Activated CD4-positive, alpha-beta T cell treated with anti-CD3 and anti-CD28 coated beads, Interleukin-2, amount 10 ng/mL, durations not matched to agents 7 days and 5 days (primary cell): ENCODE measurements around the gene CRYM. TPM values are rescaled to one million over a fixed set of nuclear protein-coding genes. Genes with fewer than 3 reads are reported as not detected.
"Not testable (repeated sequence)": the region's sequence is repeated elsewhere in the genome, so short reads cannot be mapped to it uniquely, and the experiment has no call there.

Experiments used
- CTCF ChIA-PET: fragments of 350-600 bp; sonication (Branson Sonifier 250); formaldehyde crosslinking; loops from one replicate; lab custom pipeline; 2021; ENCODE audit warnings: antibody characterized with exemption; lab: Charles Lee
- POLR2A ChIA-PET: fragments of 350-600 bp; sonication (Branson Sonifier 250); formaldehyde crosslinking; loops from one replicate; lab custom pipeline; 2021; ENCODE audit warnings: antibody characterized with exemption; lab: Charles Lee
- DNase-seq: peaks from one replicate; pipeline ENCODE4 v3.0.0-alpha.2; 2020
- H3K27ac Mint-ChIP-seq: one replicate; pipeline ENCODE4 v1.8.0; 2021; ENCODE audit warnings: mild to moderate bottlenecking, moderate library complexity, mixed read lengths
- H3K27me3 Mint-ChIP-seq: one replicate; pipeline ENCODE4 v1.8.0; 2021; ENCODE audit warnings: mixed read lengths
- H3K36me3 Mint-ChIP-seq: one replicate; pipeline ENCODE4 v1.8.0; 2021; ENCODE audit warnings: low read depth, mixed read lengths
- H3K4me1 Mint-ChIP-seq: one replicate; pipeline ENCODE4 v1.8.0; 2021; ENCODE audit warnings: mixed read lengths
- H3K4me3 Mint-ChIP-seq: one replicate; pipeline ENCODE4 v1.8.0; 2021; ENCODE audit warnings: mild to moderate bottlenecking, moderate library complexity, mixed read lengths
- H3K9me3 Mint-ChIP-seq: one replicate; pipeline ENCODE4 v1.8.0; 2021; ENCODE audit warnings: mixed read lengths
- total RNA-seq, 2 experiments: library from RNA; stranded (reverse); gene quantifications; one replicate each; pipeline ENCODE4 v1.2.3, GENCODE V29; 2021

The CRYM gene
- not detected for total RNA-seq

DNA sequence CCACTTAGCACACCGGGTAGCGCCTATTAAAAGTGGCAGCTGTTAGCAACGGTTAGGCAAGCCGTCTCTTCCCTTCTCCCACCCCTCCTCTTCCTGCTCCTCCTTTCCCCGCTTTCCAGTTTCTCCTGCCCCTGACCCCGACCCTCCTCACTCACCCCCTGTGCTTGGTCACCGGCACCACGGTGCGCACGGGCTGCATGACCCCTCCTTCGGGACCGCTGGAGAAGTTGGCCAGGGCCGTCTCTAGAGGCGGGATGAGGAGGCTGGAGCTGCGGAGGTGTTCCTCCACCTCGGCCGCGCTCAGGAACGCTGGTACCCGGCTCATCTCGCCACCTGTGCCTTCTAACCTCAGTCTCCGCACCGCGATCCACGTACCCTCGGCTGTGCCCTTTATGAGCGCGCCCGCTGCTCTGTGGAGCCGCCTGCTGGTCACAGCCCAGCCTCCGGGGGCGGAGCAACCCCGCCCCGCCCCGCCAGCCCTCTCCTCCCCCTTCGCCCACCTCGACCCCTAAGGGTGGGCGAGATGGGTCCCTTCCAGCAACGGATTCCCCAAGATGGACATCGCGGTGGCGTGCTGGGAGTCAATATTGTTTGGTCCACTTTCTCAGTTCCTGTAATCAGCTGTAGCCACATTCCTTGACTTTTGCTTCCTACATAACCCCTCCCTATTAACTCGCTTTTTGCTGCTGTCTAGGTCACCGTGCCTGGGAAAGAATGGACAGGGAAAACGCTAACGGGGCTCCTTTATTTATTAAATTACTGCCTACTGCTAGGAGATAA is at the start of gene CRYM:
Gene CRYM (minus strand): TSS at position 364 of the 780 bp plus-strand sequence. CDS start 39 bp downstream, at position 325.
- DNase-seq, result peak; percentile 41
- CTCF ChIA-PET, result interaction anchor here (0.9 to 1.3 kb wide), 3 partner anchors 10 to 1095 kb away, joined by 3 to 4 read pairs (median 3); no protein-coding TSS in a partner anchor
- Mint-ChIP-seq H3K27ac (no peak within 1 kb of the TSS), H3K27me3 (peaks cover 71% of the 10 kb centered on the region), H3K4me1 (peaks cover 3% of the 10 kb centered on the region), H3K9me3 (no peaks in the 10 kb centered on the region), H3K4me3 (no peak within 1 kb of the TSS), H3K36me3 (no peaks in the 10 kb centered on the region)
- POLR2A ChIA-PET, result no interaction called here

GRCh38 chr16:21327046-21327445 is 49.0 kb upstream of the CRYM start:
- peaks cover 12% of the 10 kb centered on the region for H3K9me3 Mint-ChIP-seq
- ChIA-PET POLR2A (no interaction called here), CTCF (no interaction called here)
- H3K27me3 Mint-ChIP-seq, result peaks cover 13% of the 10 kb centered on the region
- no peak for DNase-seq
- H3K36me3 Mint-ChIP-seq, result no peaks in the 10 kb centered on the region
- no peak overlapping the region for H3K27ac Mint-ChIP-seq
- no peak overlapping the region for H3K4me3 Mint-ChIP-seq
- no peaks in the 10 kb centered on the region for H3K4me1 Mint-ChIP-seq

DNA sequence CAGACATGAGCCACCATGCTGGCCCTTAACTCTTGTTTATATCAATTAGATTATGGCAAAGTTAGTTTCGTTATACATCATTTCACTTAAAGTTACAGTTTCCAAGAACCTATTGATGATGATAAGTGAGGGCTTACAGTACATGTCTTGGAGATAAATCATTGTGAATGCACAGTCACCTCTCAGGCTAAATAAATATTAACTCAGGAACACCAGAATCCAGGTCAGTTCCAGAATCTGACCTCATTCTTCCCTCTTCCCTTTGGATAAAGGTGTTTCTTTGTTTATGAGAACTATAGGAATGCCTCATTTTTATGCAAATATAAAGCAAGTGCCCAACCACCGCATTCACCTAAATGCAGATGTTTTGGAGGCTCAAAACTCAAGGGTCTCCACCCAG is 48.4 kb upstream of the CRYM start:
- Mint-ChIP-seq H3K9me3 (peaks cover 12% of the 10 kb centered on the region), H3K36me3 (no peaks in the 10 kb centered on the region), H3K4me3 (no peak overlapping the region), H3K4me1 (no peaks in the 10 kb centered on the region), H3K27me3 (peaks cover 10% of the 10 kb centered on the region), H3K27ac (no peak overlapping the region)
- DNase-seq, result no peak
- ChIA-PET CTCF (interaction anchor here (0.6 kb wide), 1 partner anchor 128 kb away, joined by 3 read pairs; no protein-coding TSS in a partner anchor), POLR2A (no interaction called here)

DNA sequence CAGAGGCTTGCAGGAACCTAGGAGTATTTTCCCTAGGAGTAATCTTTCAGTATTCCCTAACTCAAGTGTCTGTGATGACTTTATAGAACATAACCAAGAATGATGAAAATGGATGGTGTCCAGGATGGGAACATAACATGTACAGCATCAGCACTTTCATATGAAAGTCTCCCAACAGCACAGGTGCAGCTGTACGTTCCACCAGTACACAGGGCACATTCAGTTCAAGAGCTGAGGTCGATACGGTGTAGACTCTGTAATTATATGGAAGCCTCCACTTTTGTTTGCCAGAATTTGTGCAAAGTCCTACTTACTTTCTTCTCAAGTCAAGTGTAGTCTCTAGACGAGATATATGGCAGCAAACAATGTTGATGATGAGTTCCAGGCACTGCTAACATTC is 46.2 kb upstream of the CRYM start:
- Mint-ChIP-seq H3K27me3 (peaks cover 7% of the 10 kb centered on the region), H3K36me3 (no peaks in the 10 kb centered on the region), H3K27ac (no peak overlapping the region), H3K9me3 (peaks cover 10% of the 10 kb centered on the region), H3K4me3 (no peak overlapping the region), H3K4me1 (no peaks in the 10 kb centered on the region)
- CTCF ChIA-PET, result no interaction called here
- POLR2A ChIA-PET, result no interaction called here
- DNase-seq, result no peak

- H3K9me3 Mint-ChIP-seq, POLR2A ChIA-PET, H3K4me1 Mint-ChIP-seq, CTCF ChIA-PET, H3K36me3 Mint-ChIP-seq, H3K27me3 Mint-ChIP-seq, H3K27ac Mint-ChIP-seq, H3K4me3 Mint-ChIP-seq, DNase-seq: not testable (repeated sequence)
Measured at GRCh38 chr16:21322251-21322650, 44.2 kb upstream of the CRYM start.

DNA sequence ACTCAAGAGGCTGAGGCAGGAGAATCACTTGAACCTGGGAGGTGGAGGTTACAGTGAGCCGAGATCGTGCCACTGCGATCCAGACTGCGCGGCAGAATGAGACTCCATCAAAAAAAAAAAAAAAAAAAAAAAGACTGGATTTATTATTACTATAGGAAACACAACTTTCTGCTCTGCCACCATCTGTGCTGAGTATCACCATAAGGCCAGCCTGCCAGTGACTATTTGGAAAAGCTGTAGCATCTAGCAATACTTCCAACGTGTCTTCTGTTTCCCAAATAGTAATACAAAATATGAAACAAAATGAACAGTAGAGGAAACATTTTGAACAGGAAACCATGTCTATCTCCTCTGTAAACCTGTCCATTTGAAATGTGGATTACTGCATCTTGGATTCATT is 43.6 kb upstream of the CRYM start:
- Mint-ChIP-seq H3K27ac (no peak overlapping the region), H3K27me3 (peaks cover 4% of the 10 kb centered on the region), H3K4me3 (no peak overlapping the region), H3K9me3 (no peaks in the 10 kb centered on the region), H3K36me3 (no peaks in the 10 kb centered on the region), H3K4me1 (no peaks in the 10 kb centered on the region)
- DNase-seq, result no peak
- ChIA-PET POLR2A (no interaction called here), CTCF (no interaction called here)

- Mint-ChIP-seq H3K9me3 (no peaks in the 10 kb centered on the region), H3K27me3 (peaks cover 13% of the 10 kb centered on the region), H3K4me1 (no peaks in the 10 kb centered on the region), H3K4me3 (no peak overlapping the region), H3K36me3 (no peaks in the 10 kb centered on the region), H3K27ac (no peak overlapping the region)
- ChIA-PET POLR2A (no interaction called here), CTCF (interaction anchor here (0.6 kb wide), 1 partner anchor 30 kb away, joined by 3 read pairs; no protein-coding TSS in a partner anchor)
- no peak for DNase-seq
Measured at GRCh38 chr16:21314339-21314738, 36.2 kb upstream of the CRYM start.

DNA sequence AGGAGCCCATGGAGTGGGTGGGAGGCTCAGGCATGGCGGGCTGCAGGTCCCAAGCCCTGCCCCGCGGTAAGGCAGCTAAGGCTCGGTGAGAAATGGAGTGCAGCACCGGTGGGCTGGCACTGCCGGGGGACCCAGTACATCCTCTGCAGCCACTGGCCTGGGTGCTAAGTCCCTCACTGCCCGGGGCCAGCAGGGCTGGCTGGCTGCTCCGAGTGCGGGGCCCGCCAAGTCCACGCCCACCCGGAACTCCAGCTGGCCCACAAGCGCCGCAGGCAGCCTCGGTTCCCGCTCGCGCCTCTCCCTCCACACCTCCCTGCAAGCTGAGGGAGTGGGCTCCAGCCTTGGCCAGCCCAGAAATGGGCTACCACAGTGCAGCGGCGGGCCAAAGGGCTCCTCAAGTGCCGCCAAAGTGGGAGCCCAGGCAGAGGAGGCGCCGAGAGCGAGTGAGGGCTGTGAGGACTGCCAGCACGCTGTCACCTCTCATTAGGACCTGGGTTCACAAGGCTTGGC is 34.8 kb upstream of the CRYM start:
- H3K4me3 Mint-ChIP-seq, H3K9me3 Mint-ChIP-seq, DNase-seq, H3K27ac Mint-ChIP-seq, POLR2A ChIA-PET, H3K36me3 Mint-ChIP-seq, CTCF ChIA-PET, H3K4me1 Mint-ChIP-seq: not testable (repeated sequence)
- peaks cover 13% of the 10 kb centered on the region for H3K27me3 Mint-ChIP-seq

DNA sequence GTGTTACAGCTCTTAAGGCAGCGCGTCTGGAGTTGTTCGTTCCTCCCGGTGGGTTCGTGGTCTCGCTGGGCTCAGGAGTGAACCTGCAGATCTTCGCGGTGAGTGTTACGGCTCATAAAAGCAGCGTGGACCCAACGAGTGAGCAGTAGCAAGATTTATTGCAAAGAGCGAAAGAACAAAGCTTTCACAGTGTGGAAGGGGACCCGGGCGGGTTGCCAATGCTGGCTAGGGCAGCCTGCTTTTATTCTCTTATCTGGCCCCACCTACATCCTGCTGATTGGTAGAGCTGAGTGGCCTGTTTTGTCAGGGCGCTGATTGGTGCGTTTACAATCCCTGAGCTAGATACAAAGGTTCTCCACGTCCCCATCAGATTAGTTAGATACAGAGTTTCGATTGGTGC is 34.0 kb upstream of the CRYM start:
- CTCF ChIA-PET, H3K4me1 Mint-ChIP-seq, H3K36me3 Mint-ChIP-seq, H3K9me3 Mint-ChIP-seq, POLR2A ChIA-PET, H3K27ac Mint-ChIP-seq, DNase-seq, H3K4me3 Mint-ChIP-seq: not testable (repeated sequence)
- peaks cover 13% of the 10 kb centered on the region for H3K27me3 Mint-ChIP-seq

GRCh38 chr16:21306712-21307111 is 28.6 kb upstream of the CRYM start:
- CTCF ChIA-PET, DNase-seq, H3K9me3 Mint-ChIP-seq, H3K36me3 Mint-ChIP-seq, H3K27ac Mint-ChIP-seq, POLR2A ChIA-PET, H3K4me3 Mint-ChIP-seq: not testable (repeated sequence)
- peaks cover 12% of the 10 kb centered on the region for H3K4me1 Mint-ChIP-seq
- H3K27me3 Mint-ChIP-seq, result peaks cover 29% of the 10 kb centered on the region

GRCh38 chr16:21302898-21303528 is 24.9 kb upstream of the CRYM start:
- ChIA-PET CTCF (interaction anchor here (1.4 kb wide), 1 partner anchor 26 kb away, joined by 3 read pairs; no protein-coding TSS in a partner anchor), POLR2A (no interaction called here)
- Mint-ChIP-seq H3K36me3 (no peaks in the 10 kb centered on the region), H3K27ac (no peak overlapping the region), H3K4me1 (peaks cover 24% of the 10 kb centered on the region), H3K4me3 (no peak overlapping the region), H3K9me3 (no peaks in the 10 kb centered on the region), H3K27me3 (peaks cover 39% of the 10 kb centered on the region)
- DNase-seq, result no peak

GRCh38 chr16:21302454-21302853 is 24.4 kb upstream of the CRYM start:
- POLR2A ChIA-PET, result no interaction called here
- H3K4me3 Mint-ChIP-seq, result peak overlapping the region; percentile 86
- H3K9me3 Mint-ChIP-seq, result no peaks in the 10 kb centered on the region
- H3K36me3 Mint-ChIP-seq, result no peaks in the 10 kb centered on the region
- H3K27me3 Mint-ChIP-seq, result peaks cover 44% of the 10 kb centered on the region
- DNase-seq, result no peak
- CTCF ChIA-PET, result interaction anchor here (1.4 kb wide), 1 partner anchor 25 kb away, joined by 3 read pairs; no protein-coding TSS in a partner anchor
- H3K27ac Mint-ChIP-seq, result no peak overlapping the region
- peaks cover 24% of the 10 kb centered on the region for H3K4me1 Mint-ChIP-seq

- H3K4me3 Mint-ChIP-seq, result peak overlapping the region; percentile 86
- no peak overlapping the region for H3K27ac Mint-ChIP-seq
- H3K4me1 Mint-ChIP-seq, result peaks cover 24% of the 10 kb centered on the region
- no peaks in the 10 kb centered on the region for H3K36me3 Mint-ChIP-seq
- CTCF ChIA-PET, result interaction anchor here (1.4 kb wide), 1 partner anchor 24 kb away, joined by 3 read pairs; no protein-coding TSS in a partner anchor
- H3K27me3 Mint-ChIP-seq, result peaks cover 44% of the 10 kb centered on the region
- H3K9me3 Mint-ChIP-seq, result no peaks in the 10 kb centered on the region
- DNase-seq, result no peak
- POLR2A ChIA-PET, result no interaction called here
Measured at GRCh38 chr16:21301895-21302291, 23.8 kb upstream of the CRYM start.
